OCI-LY1 (cell line): Measurements from ENCODE around the gene ZNF653.

ENCODE experiments used
- H2AFZ ChIP-seq: fragments of 200-600 bp; sonication (generic), shearing (Covaris generic); 2 replicates; pipeline ENCODE4 v1.6.0; 2014; ENCODE audit warnings: antibody characterized with exemption, mild to moderate bottlenecking, low read length
- H3F3A ChIP-seq: fragments of 200-600 bp; sonication (generic), shearing (Covaris generic); 2 replicates; pipeline ENCODE4 v1.6.0; 2014; ENCODE audit warnings: mild to moderate bottlenecking, antibody characterized with exemption, low read length, moderate library complexity; ENCODE audit not compliant: insufficient read depth
- H3K27ac ChIP-seq: fragments of 200-600 bp; sonication (generic); 2 replicates; pipeline ENCODE4 v1.5.1; 2014; ENCODE audit warnings: low read length, mixed run types, mild to moderate bottlenecking, low read depth; ENCODE audit not compliant: poor library complexity, severe bottlenecking
- H3K27me3 ChIP-seq: fragments of 200-600 bp; sonication (generic); 2 replicates; pipeline ENCODE4 v1.6.0; 2014; ENCODE audit warnings: antibody characterized with exemption, mild to moderate bottlenecking, low read length, moderate library complexity; ENCODE audit not compliant: insufficient read depth
- H3K36me3 ChIP-seq: fragments of 200-600 bp; sonication (generic); 2 replicates; pipeline ENCODE4 v1.6.1; 2014; ENCODE audit warnings: mild to moderate bottlenecking, antibody characterized with exemption, low read length, moderate library complexity, mixed read lengths; ENCODE audit not compliant: insufficient read depth
- H3K4me1 ChIP-seq: fragments of 200-600 bp; sonication (generic); 2 replicates; pipeline ENCODE4 v1.5.1; 2014; ENCODE audit warnings: mild to moderate bottlenecking, low read length, moderate library complexity; ENCODE audit not compliant: insufficient read depth, severe bottlenecking
- H3K4me2 ChIP-seq: fragments of 200-600 bp; sonication (generic), shearing (Covaris generic); 2 replicates; pipeline ENCODE4 v1.6.1; 2014; ENCODE audit warnings: low read length
- H3K4me3 ChIP-seq: fragments of 200-600 bp; sonication (generic); 2 replicates; pipeline ENCODE4 v1.5.1; 2014; ENCODE audit warnings: low read length, low read depth, mild to moderate bottlenecking, mixed read lengths; ENCODE audit not compliant: poor library complexity, severe bottlenecking
- H3K79me2 ChIP-seq: fragments of 200-600 bp; shearing (Covaris generic); 2 replicates; pipeline ENCODE4 v1.6.1; 2016; ENCODE audit warnings: mixed run types, low read length, mixed read lengths; ENCODE audit not compliant: insufficient read depth
- H3K9ac ChIP-seq: fragments of 200-600 bp; sonication (generic), shearing (Covaris generic); 2 replicates; pipeline ENCODE4 v1.6.1; 2014; ENCODE audit warnings: mild to moderate bottlenecking, low read length, mixed read lengths
- H3K9me2 ChIP-seq: fragments of 200-600 bp; sonication (generic), shearing (Covaris generic); 2 replicates; pipeline ENCODE4 v1.6.1; 2014; ENCODE audit warnings: low read depth, mild to moderate bottlenecking, low read length, mixed read lengths
- H3K9me3 ChIP-seq: fragments of 200-600 bp; shearing (Covaris generic); 2 replicates; pipeline ENCODE4 v1.6.1; 2014; ENCODE audit warnings: low read length, mixed read lengths
- H4K20me1 ChIP-seq: fragments of 200-600 bp; sonication (generic), shearing (Covaris generic); 2 replicates; pipeline ENCODE4 v1.6.0; 2016; ENCODE audit warnings: mild to moderate bottlenecking, low read length; ENCODE audit not compliant: insufficient read depth
- EZH2 ChIP-seq: fragments of 200-600 bp; sonication (generic), shearing (Covaris generic); IDR thresholded peaks from 2 replicates; pipeline ENCODE4 v1.8.0; 2017; ENCODE audit warnings: borderline replicate concordance, mixed run types, mild to moderate bottlenecking, antibody characterized with exemption, low read length, moderate library complexity, mixed read lengths
- TF ChIP-seq, protein P1 (sequence below): fragments of 200-600 bp; sonication (generic), shearing (Covaris generic); IDR thresholded peaks from 2 replicates; pipeline ENCODE4 v1.5.1; 2017; ENCODE audit warnings: mild to moderate bottlenecking, antibody characterized with exemption, low read length, moderate library complexity, mixed read lengths

The ZNF653 gene

DNA sequence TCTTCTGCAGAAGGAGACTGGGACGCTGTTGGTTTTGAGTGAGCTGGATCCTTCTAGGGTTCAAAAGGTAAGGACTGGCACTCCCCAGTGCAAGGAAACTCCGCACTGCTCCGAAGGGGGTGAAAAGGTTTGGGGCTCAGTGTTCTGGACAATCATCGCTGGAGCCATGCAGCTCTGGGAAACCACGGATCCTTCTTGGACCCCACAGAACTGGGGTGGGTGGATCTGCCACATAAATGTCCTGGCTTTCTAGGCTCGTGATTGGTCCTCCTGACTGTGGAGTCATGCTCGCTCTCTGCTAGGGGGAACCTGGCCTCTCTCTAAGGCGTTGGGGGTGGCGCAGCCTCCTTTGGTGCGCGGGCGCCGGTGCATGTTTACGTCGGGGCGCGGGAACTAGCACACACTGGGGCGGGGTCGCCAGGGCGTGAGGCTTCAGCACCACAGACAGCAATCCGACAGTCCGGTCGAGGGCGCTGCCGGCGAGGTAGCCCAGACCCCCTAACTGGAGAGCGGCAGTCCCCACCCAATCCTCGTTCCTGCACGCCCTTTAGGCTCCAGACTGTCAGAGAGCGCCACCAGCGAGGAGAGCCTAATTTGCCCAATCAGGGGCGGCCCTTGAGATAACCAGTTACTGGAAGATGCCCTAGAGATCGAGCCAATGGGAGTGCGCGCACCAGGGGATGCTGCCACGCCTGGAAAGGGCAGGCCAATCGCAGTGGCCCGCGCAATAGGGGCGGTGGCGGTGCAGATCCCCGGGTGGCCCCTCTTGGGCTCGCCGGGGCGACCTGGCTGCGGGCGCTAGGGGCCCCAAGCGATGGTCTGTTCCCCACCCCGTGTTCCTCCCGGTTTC lies 23.9 kb downstream of the ZNF653 start:
- H3K9me2 ChIP-seq = no peaks in the 10 kb centered on the region
- TF ChIP-seq EZH2 = no peak
- TF ChIP-seq, protein P1, sequence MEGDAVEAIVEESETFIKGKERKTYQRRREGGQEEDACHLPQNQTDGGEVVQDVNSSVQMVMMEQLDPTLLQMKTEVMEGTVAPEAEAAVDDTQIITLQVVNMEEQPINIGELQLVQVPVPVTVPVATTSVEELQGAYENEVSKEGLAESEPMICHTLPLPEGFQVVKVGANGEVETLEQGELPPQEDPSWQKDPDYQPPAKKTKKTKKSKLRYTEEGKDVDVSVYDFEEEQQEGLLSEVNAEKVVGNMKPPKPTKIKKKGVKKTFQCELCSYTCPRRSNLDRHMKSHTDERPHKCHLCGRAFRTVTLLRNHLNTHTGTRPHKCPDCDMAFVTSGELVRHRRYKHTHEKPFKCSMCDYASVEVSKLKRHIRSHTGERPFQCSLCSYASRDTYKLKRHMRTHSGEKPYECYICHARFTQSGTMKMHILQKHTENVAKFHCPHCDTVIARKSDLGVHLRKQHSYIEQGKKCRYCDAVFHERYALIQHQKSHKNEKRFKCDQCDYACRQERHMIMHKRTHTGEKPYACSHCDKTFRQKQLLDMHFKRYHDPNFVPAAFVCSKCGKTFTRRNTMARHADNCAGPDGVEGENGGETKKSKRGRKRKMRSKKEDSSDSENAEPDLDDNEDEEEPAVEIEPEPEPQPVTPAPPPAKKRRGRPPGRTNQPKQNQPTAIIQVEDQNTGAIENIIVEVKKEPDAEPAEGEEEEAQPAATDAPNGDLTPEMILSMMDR = peak; percentile 7; the same call in 1 of the 2 replicates
- H3K4me3 ChIP-seq = peak overlapping the region; percentile 56
- peaks cover 19% of the 10 kb centered on the region for H3K4me1 ChIP-seq
- no peaks in the 10 kb centered on the region for H4K20me1 ChIP-seq
- peak overlapping the region; percentile 62 for H3K27ac ChIP-seq
- no peaks in the 10 kb centered on the region for H3F3A ChIP-seq
- no peaks in the 10 kb centered on the region for H3K79me2 ChIP-seq
- no peaks in the 10 kb centered on the region for H3K9me3 ChIP-seq
- H2AFZ ChIP-seq = no peak overlapping the region
- peak overlapping the region; percentile 65 for H3K9ac ChIP-seq
- H3K36me3 ChIP-seq = no peaks in the 10 kb centered on the region
- H3K27me3 ChIP-seq = no peaks in the 10 kb centered on the region
- peak overlapping the region; percentile 65 for H3K4me2 ChIP-seq

DNA sequence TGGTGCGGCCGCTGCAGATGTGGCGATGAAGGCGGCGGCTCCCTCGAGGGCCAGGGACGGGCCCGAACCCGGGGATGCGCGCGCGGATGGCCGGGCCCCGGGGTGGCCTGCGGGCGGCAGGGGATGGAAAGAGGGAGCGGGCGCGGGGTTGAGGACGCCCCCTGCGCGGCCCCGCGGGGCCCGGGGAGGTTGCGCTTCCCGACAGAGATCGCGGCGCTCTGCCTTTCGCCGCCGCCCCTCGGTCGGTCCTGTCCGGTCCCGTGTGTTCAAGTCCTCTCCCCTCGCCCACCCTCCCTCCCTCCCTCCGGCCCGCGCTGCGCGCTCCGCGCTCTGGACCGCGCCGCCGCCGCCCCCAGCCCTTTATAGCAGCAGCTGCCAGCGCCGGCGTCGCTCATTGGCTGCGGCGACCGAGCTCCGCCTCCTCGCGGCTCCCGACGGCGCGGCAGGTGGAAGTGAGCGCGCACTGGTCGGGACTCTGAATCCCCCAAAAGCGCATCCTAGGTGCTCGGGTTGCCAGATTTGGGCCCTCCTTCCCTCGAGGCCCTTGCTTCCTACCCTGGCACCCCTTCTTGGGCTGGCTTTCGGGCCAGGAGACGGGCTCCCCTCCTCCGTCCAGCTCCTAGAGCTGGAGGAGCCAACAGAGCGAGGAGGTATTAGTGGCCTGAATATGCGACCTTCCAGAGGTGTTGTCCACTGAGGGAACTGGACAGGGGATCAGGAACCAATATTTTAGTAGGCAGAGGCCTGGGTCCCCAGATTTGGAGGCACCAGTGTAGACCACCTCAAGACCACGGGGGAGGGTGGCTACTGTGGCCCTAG lies 24.7 kb downstream of the ZNF653 start, which contains the start of gene ELAVL3:
Gene ELAVL3 (minus strand): TSS at position 332 of the 819 bp plus-strand sequence. CDS start 438 bp downstream, outside the sequence.
- Histone ChIP-seq H3K4me1 (peaks cover 19% of the 10 kb centered on the region), H4K20me1 (no peaks in the 10 kb centered on the region), H3K4me3 (peak within 1 kb of the TSS; percentile 56), H3K27ac (peak within 1 kb of the TSS; percentile 50), H3K79me2 (no peaks in the 10 kb centered on the region), H3F3A (no peaks in the 10 kb centered on the region), H3K36me3 (no peaks in the 10 kb centered on the region), H2AFZ (no peak within 1 kb of the TSS), H3K9me3 (no peaks in the 10 kb centered on the region), H3K9me2 (no peaks in the 10 kb centered on the region), H3K4me2 (peak within 1 kb of the TSS; percentile 65), H3K9ac (peak within 1 kb of the TSS; percentile 35; the same call in 1 of the 2 replicates), H3K27me3 (no peaks in the 10 kb centered on the region)
- TF ChIP-seq, protein P1 = no peak
- TF ChIP-seq EZH2 = no peak

DNA sequence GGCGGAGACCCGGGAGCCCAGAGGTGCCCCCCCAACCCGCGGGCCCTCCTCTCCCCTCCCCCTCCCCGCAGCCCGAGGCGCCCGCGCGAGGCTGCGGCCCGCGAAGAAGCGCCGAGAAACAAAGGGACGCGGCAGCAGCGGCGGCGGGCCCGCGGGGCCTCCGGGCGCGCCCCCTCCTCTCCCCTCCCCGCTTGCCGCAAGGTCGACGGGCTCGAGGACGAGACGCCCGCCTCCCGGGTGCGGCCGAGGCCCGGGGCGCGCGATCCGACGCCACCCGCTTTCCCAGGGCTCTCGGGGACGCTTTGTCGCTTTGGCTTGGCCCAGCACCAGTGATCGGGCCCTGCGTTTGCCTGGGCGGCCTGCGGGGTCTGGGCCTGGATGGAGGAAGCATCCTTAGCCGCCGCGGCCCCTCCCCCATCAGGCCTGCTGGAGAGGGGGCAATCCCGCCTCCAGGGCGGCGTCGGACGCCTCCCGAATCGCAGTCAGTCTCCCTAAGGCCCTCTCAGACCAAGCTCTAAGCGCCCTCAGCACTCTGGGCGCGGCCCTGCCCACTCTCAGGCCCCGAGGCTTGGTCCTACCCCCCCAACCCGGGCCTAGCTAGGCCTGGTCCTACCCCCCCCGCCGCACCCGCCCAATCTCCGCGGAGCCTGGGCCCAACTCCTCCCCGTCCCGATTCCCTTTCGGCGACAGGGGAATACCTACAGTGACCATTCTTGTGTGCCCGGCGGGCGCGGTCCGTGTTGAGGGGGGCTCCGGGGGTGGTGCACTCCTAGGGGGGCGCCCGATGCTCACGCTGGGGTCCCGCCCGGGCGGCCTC lies 25.5 kb downstream of the ZNF653 start:
- peaks cover 19% of the 10 kb centered on the region for H3K4me1 ChIP-seq
- no peaks in the 10 kb centered on the region for H3K36me3 ChIP-seq
- H3K27me3 ChIP-seq = no peaks in the 10 kb centered on the region
- H3K4me3 ChIP-seq = no peak overlapping the region
- H3K27ac ChIP-seq = no peak overlapping the region
- H3K4me2 ChIP-seq = no peak overlapping the region
- TF ChIP-seq, protein P1 = no peak
- no peak for TF ChIP-seq EZH2
- H4K20me1 ChIP-seq = no peaks in the 10 kb centered on the region
- H3F3A ChIP-seq = no peaks in the 10 kb centered on the region
- no peaks in the 10 kb centered on the region for H3K9me3 ChIP-seq
- no peaks in the 10 kb centered on the region for H3K9me2 ChIP-seq
- no peaks in the 10 kb centered on the region for H3K79me2 ChIP-seq
- no peak overlapping the region for H3K9ac ChIP-seq
- no peak overlapping the region for H2AFZ ChIP-seq
